ENCODE measurements around the gene IVD. TPM values are rescaled to one million over a fixed set of nuclear protein-coding genes. Genes with fewer than 3 reads are reported as not detected.

Gene IVD
- total RNA-seq, 4 donors from 2014 or later = 27.4 to 34.1 (median 29.1) TPM

GRCh38 chr15:40427188-40427587, 21.6 kb downstream of the IVD start:
- intact Hi-C loops (cut with DNase I; ENCODE audit: low total_unique reads) (no loop called here), in situ Hi-C loops (cut with MboI; ENCODE audit: low sequenced_read_pairs in 4 of 4) (loop anchor here in 3 of 4 donors (10.0 kb wide), 5 partner anchors 82 to 212 kb away; partner anchors contain the start of genes ANKRD63 (in 1 of the 3) and CCDC9B (in 1 of the 3))
- Histone ChIP-seq H3K27me3 (no peaks in the 10 kb centered on the region), H3K4me3 (no peak overlapping the region), H3K36me3 (no peaks in the 10 kb centered on the region), H3K4me1 (peaks cover 0 to 5% of the 10 kb centered on the region in 2 donors), H3K27ac (no peak overlapping the region), H3K9me3 (no peaks in the 10 kb centered on the region)
- ATAC-seq (no peak), DNase-seq (no peak)
- no peak for TF ChIP-seq POLR2A (IDR thresholded peaks at IDR 0.05)
- TF ChIP-seq CTCF (IDR thresholded peaks at IDR 0.05 in 4 of 5, conservative IDR thresholded peaks at IDR 0.05 in 1 of 5) = no peak

GRCh38 chr15:40428185-40428584, 22.6 kb downstream of the IVD start:
- H3K27me3 ChIP-seq = no peaks in the 10 kb centered on the region
- H3K4me3 ChIP-seq = no peak overlapping the region
- no peak overlapping the region for H3K27ac ChIP-seq
- intact Hi-C loops (cut with DNase I; ENCODE audit: low total_unique reads) (no loop called here), in situ Hi-C loops (cut with MboI; ENCODE audit: low sequenced_read_pairs in 4 of 4) (loop anchor here in 3 of 4 donors (10.0 kb wide), 5 partner anchors 83 to 213 kb away; partner anchors contain the start of genes ANKRD63 (in 1 of the 3) and CCDC9B (in 1 of the 3))
- TF ChIP-seq POLR2A (IDR thresholded peaks at IDR 0.05) (no peak), CTCF (IDR thresholded peaks at IDR 0.05 in 4 of 5, conservative IDR thresholded peaks at IDR 0.05 in 1 of 5) (no peak)
- H3K4me1 ChIP-seq = peaks cover 0 to 5% of the 10 kb centered on the region in 2 donors
- no peaks in the 10 kb centered on the region for H3K9me3 ChIP-seq
- no peak for DNase-seq
- ATAC-seq = no peak
- H3K36me3 ChIP-seq = no peaks in the 10 kb centered on the region

GRCh38 chr15:40429068-40429710, 23.6 kb downstream of the IVD start:
- Histone ChIP-seq H3K4me3 (no peak overlapping the region), H3K9me3 (no peaks in the 10 kb centered on the region), H3K4me1 (peaks cover 0 to 5% of the 10 kb centered on the region in 2 donors), H3K36me3 (no peaks in the 10 kb centered on the region), H3K27me3 (no peaks in the 10 kb centered on the region), H3K27ac (no peak overlapping the region)
- ATAC-seq (no peak), DNase-seq (no peak)
- intact Hi-C loops (cut with DNase I; ENCODE audit: low total_unique reads) (no loop called here), in situ Hi-C loops (cut with MboI; ENCODE audit: low sequenced_read_pairs in 4 of 4) (loop anchor here in 3 of 4 donors (10.0 kb wide), 5 partner anchors 84 to 214 kb away; partner anchors contain the start of genes ANKRD63 (in 1 of the 3) and CCDC9B (in 1 of the 3))
- TF ChIP-seq CTCF (IDR thresholded peaks at IDR 0.05 in 4 of 5, conservative IDR thresholded peaks at IDR 0.05 in 1 of 5) = no peak
- no peak for TF ChIP-seq POLR2A (IDR thresholded peaks at IDR 0.05)

- Histone ChIP-seq H3K4me3 (no peak overlapping the region), H3K4me1 (no peaks in the 10 kb centered on the region), H3K36me3 (no peaks in the 10 kb centered on the region), H3K27ac (no peak overlapping the region), H3K9me3 (no peaks in the 10 kb centered on the region), H3K27me3 (no peaks in the 10 kb centered on the region)
- intact Hi-C loops (cut with DNase I; ENCODE audit: low total_unique reads) (no loop called here), in situ Hi-C loops (cut with MboI; ENCODE audit: low sequenced_read_pairs in 4 of 4) (no loop called here)
- DNase-seq = no peak
- TF ChIP-seq POLR2A (IDR thresholded peaks at IDR 0.05) (no peak), CTCF (IDR thresholded peaks at IDR 0.05 in 4 of 5, conservative IDR thresholded peaks at IDR 0.05 in 1 of 5) (no peak)
- no peak for ATAC-seq
Measured at GRCh38 chr15:40430271-40430805, 24.7 kb downstream of the IVD start.
